ENCODE measurements around the gene HOXD10. TPM values are rescaled to one million over a fixed set of nuclear protein-coding genes. Genes with fewer than 3 reads are reported as not detected.

HOXD10 gene
- total and polyA plus RNA-seq, 4 donors = 0.05 to 0.54 TPM; not detected in 2

GRCh38 chr2:176148751-176149421 lies 32.3 kb downstream of the HOXD10 start:
- H3K9ac ChIP-seq (ENCODE audit: insufficient read depth in 1 of 2, low read length in 2 of 2) = no peak overlapping the region
- H3K36me3 ChIP-seq (ENCODE audit: control insufficient read depth in 4 of 4, insufficient read depth in 4 of 4, low read length in 4 of 4) = no peaks in the 10 kb centered on the region
- no peak overlapping the region for H3K27ac ChIP-seq (ENCODE audit: low read depth in 1 of 2, low read length in 1 of 2)
- ATAC-seq (ENCODE audit: insufficient read depth, low FRiP score) = no peak
- TF ChIP-seq CTCF (IDR thresholded peaks at IDR 0.05; ENCODE audit: control extremely low read depth, extremely low read depth) = no peak
- peaks cover 0 to 10% (median 0%) of the 10 kb centered on the region in 4 donors for H3K9me3 ChIP-seq (ENCODE audit: control insufficient read depth in 4 of 4, insufficient read depth in 3 of 4, low read length in 3 of 4)
- peaks cover 32 to 95% (median 89%) of the 10 kb centered on the region in 3 donors for H3K27me3 ChIP-seq (ENCODE audit: control insufficient read depth in 3 of 3, insufficient read depth in 3 of 3, low read length in 2 of 3)
- H3K4me3 ChIP-seq = no peak overlapping the region
- WGBS, 2 donors = 29% methylated on average over 11 of the region's 11 CpGs
- peak in 1 of 3 donors; percentile 1 for DNase-seq
- peaks cover 0 to 7% (median 0%) of the 10 kb centered on the region in 5 donors for H3K4me1 ChIP-seq (ENCODE audit: control insufficient read depth in 5 of 5, insufficient read depth in 5 of 5, low read length in 5 of 5)

GRCh38 chr2:176149481-176149938 lies 32.9 kb downstream of the HOXD10 start:
- Histone ChIP-seq H3K27ac (ENCODE audit: low read depth in 1 of 2, low read length in 1 of 2) (no peak overlapping the region), H3K9me3 (ENCODE audit: control insufficient read depth in 4 of 4, insufficient read depth in 3 of 4, low read length in 3 of 4) (peaks cover 0 to 11% (median 0%) of the 10 kb centered on the region in 4 donors), H3K4me3 (no peak overlapping the region), H3K27me3 (ENCODE audit: control insufficient read depth in 3 of 3, insufficient read depth in 3 of 3, low read length in 2 of 3) (peaks cover 32 to 97% (median 92%) of the 10 kb centered on the region in 3 donors), H3K36me3 (ENCODE audit: control insufficient read depth in 4 of 4, insufficient read depth in 4 of 4, low read length in 4 of 4) (no peaks in the 10 kb centered on the region), H3K9ac (ENCODE audit: insufficient read depth in 1 of 2, low read length in 2 of 2) (no peak overlapping the region), H3K4me1 (ENCODE audit: control insufficient read depth in 5 of 5, insufficient read depth in 5 of 5, low read length in 5 of 5) (peaks cover 0 to 7% (median 0%) of the 10 kb centered on the region in 5 donors)
- TF ChIP-seq CTCF (IDR thresholded peaks at IDR 0.05; ENCODE audit: control extremely low read depth, extremely low read depth) = no peak
- ATAC-seq (ENCODE audit: insufficient read depth, low FRiP score) = no peak
- 13 to 20% methylated on average over 22 of the region's 22 CpGs for WGBS, 2 donors
- DNase-seq = peak in 1 of 3 donors; percentile 8

GRCh38 chr2:176149939-176150583 lies 33.5 kb downstream of the HOXD10 start:
- 21 to 23% methylated on average over 24 of the region's 24 CpGs for WGBS, 2 donors
- H3K27ac ChIP-seq (ENCODE audit: low read depth in 1 of 2, low read length in 1 of 2) = no peak overlapping the region
- peaks cover 0 to 12% (median 0%) of the 10 kb centered on the region in 4 donors for H3K9me3 ChIP-seq (ENCODE audit: control insufficient read depth in 4 of 4, insufficient read depth in 3 of 4, low read length in 3 of 4)
- peaks cover 0 to 7% (median 0%) of the 10 kb centered on the region in 5 donors for H3K4me1 ChIP-seq (ENCODE audit: control insufficient read depth in 5 of 5, insufficient read depth in 5 of 5, low read length in 5 of 5)
- H3K4me3 ChIP-seq = no peak overlapping the region
- H3K9ac ChIP-seq (ENCODE audit: insufficient read depth in 1 of 2, low read length in 2 of 2) = no peak overlapping the region
- H3K36me3 ChIP-seq (ENCODE audit: control insufficient read depth in 4 of 4, insufficient read depth in 4 of 4, low read length in 4 of 4) = no peaks in the 10 kb centered on the region
- peaks cover 32 to 97% (median 92%) of the 10 kb centered on the region in 3 donors for H3K27me3 ChIP-seq (ENCODE audit: control insufficient read depth in 3 of 3, insufficient read depth in 3 of 3, low read length in 2 of 3)
- TF ChIP-seq CTCF (IDR thresholded peaks at IDR 0.05; ENCODE audit: control extremely low read depth, extremely low read depth) = no peak
- ATAC-seq (ENCODE audit: insufficient read depth, low FRiP score) (no peak), DNase-seq (peak in 1 of 3 donors; percentile 7)
